Left ventricle myocardium inferior (tissue), 1 donor: ENCODE data around the gene CLSTN2. TPM values are rescaled to one million over a fixed set of nuclear protein-coding genes. Genes with fewer than 3 reads are reported as not detected.

Source experiments
- DNase-seq: peaks from one replicate; pipeline ENCODE4 v3.0.0-alpha.2; 2020
- H3K27ac ChIP-seq: fragments of 200-600 bp; replicated peaks from 2 replicates; pipeline ENCODE4 v1.8.0; 2021
- H3K27me3 ChIP-seq: fragments of 200-600 bp; 2 replicates; pipeline ENCODE4 v1.8.0; 2021; ENCODE audit warnings: low read depth
- H3K36me3 ChIP-seq: fragments of 200-600 bp; 2 replicates; pipeline ENCODE4 v1.8.0; 2021
- H3K4me1 ChIP-seq: fragments of 200-600 bp; 2 replicates; pipeline ENCODE4 v1.8.0; 2021
- H3K4me3 ChIP-seq: fragments of 200-600 bp; 2 replicates; pipeline ENCODE4 v1.8.0; 2021; ENCODE audit warnings: mild to moderate bottlenecking, moderate library complexity
- H3K9me3 ChIP-seq: fragments of 200-600 bp; replicated peaks from 2 replicates; pipeline ENCODE4 v1.8.0; 2021
- intact Hi-C: fragments of 100-400 bp; cut with micrococcal nuclease; formaldehyde crosslinking; loops from one replicate; pipeline ENCODE4 v1.11.0; 2022
- total RNA-seq: library from RNA; stranded (reverse); fragmentation: NEBNext Ultra II Directional; extraction: Animal tissue kit (Norgen Biotek cat#: 25700); gene quantifications from one replicate; pipeline ENCODE4 v1.2.1, GENCODE V29; 2021
- TF ChIP-seq, protein P1 (sequence below): fragments of 200-600 bp; IDR thresholded peaks from 2 replicates; pipeline ENCODE4 v1.8.0; 2021; ENCODE audit warnings: antibody characterized with exemption, mild to moderate bottlenecking, borderline replicate concordance
- donor health status: DM: no; HTN: yes; CAD: no; lungs with severe emphysema.

Gene CLSTN2
- total RNA-seq, 1 donor from 2014 or later: 7.0 TPM

GRCh38 chr3:140164156-140164555, 229.2 kb downstream of the CLSTN2 start:
- intact Hi-C loops: no loop called here
- DNase-seq: no peak
- H3K9me3 ChIP-seq: peaks cover 1% of the 10 kb centered on the region

GRCh38 chr3:140164922-140165590, 230.1 kb downstream of the CLSTN2 start:
- TF ChIP-seq, protein P1, sequence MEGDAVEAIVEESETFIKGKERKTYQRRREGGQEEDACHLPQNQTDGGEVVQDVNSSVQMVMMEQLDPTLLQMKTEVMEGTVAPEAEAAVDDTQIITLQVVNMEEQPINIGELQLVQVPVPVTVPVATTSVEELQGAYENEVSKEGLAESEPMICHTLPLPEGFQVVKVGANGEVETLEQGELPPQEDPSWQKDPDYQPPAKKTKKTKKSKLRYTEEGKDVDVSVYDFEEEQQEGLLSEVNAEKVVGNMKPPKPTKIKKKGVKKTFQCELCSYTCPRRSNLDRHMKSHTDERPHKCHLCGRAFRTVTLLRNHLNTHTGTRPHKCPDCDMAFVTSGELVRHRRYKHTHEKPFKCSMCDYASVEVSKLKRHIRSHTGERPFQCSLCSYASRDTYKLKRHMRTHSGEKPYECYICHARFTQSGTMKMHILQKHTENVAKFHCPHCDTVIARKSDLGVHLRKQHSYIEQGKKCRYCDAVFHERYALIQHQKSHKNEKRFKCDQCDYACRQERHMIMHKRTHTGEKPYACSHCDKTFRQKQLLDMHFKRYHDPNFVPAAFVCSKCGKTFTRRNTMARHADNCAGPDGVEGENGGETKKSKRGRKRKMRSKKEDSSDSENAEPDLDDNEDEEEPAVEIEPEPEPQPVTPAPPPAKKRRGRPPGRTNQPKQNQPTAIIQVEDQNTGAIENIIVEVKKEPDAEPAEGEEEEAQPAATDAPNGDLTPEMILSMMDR: no peak
- Histone ChIP-seq H3K9me3 (peaks cover 5% of the 10 kb centered on the region), H3K4me3 (no peak overlapping the region), H3K27ac (no peak overlapping the region), H3K27me3 (no peaks in the 10 kb centered on the region), H3K4me1 (no peaks in the 10 kb centered on the region), H3K36me3 (no peaks in the 10 kb centered on the region)
- intact Hi-C loops: no loop called here
- no peak for DNase-seq

More at GRCh38 chr3:140164156-140164555, 229.2 kb downstream of the CLSTN2 start:
- no peak overlapping the region for H3K27ac ChIP-seq
- no peaks in the 10 kb centered on the region for H3K36me3 ChIP-seq
- H3K4me1 ChIP-seq: no peaks in the 10 kb centered on the region
- no peaks in the 10 kb centered on the region for H3K27me3 ChIP-seq
- no peak overlapping the region for H3K4me3 ChIP-seq
- TF ChIP-seq, protein P1: no peak

DNA sequence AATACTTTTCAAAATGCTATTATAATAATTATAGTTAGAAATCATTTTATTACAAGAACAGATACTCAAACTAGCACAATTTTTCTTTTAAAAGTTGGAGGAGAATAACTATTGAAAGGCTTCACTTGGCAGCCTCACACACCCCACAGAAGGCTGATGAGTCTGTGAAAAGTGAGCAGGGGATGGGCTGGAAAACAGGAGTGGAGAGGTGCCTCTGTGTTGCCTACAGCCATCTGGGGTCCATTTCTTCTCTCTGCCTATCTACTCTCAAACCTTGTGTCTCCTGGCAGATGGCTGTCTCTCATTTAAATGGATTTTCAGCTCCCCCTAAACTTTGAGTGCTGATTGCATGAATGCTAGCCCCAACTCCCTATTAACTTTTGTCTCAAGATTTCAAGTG, 230.8 kb downstream of the CLSTN2 start:
- Histone ChIP-seq H3K36me3 (no peaks in the 10 kb centered on the region), H3K27me3 (no peaks in the 10 kb centered on the region), H3K4me3 (no peak overlapping the region), H3K9me3 (peaks cover 5% of the 10 kb centered on the region), H3K4me1 (no peaks in the 10 kb centered on the region), H3K27ac (no peak overlapping the region)
- DNase-seq: no peak
- intact Hi-C loops: no loop called here
- TF ChIP-seq, protein P1: no peak

DNA sequence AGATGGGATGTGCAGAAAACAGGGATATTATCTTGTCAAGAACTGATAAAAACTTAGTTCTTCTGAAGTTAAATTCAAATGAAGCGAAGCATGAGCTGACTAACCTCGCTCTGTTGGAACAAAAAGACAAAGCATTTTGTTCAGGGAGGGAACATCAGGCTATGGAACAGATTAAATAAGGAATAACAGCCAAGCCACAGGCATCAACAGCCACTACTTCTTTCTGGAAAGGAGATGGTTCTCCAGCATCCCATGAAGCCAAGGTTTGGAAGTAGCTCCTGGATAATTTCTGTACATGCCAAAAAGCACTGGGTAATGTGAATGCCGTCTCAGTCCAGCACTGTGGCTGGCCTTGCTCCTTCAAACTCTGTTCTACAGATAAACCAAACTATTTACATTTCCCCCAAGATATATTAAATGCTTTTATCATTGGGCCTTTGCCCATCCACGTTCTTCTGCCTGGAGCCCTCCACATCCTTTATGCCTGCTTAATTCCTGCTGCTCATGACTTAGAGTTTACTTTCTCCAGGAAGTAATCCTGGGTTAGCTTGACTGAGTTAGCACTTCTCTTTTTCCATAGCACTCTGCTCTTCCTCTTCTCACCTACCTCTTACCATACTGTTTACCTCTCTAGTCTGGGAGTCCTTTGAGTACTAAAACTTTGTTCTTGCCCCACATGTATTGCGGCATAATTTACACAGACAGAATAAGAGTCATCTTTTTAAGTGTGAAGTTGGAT, 232.0 kb downstream of the CLSTN2 start:
- Histone ChIP-seq H3K4me1 (no peaks in the 10 kb centered on the region), H3K9me3 (peaks cover 5% of the 10 kb centered on the region), H3K27ac (no peak overlapping the region), H3K27me3 (no peaks in the 10 kb centered on the region), H3K4me3 (no peak overlapping the region), H3K36me3 (no peaks in the 10 kb centered on the region)
- intact Hi-C loops: no loop called here
- no peak for DNase-seq
- TF ChIP-seq, protein P1: no peak

- Histone ChIP-seq H3K36me3 (no peaks in the 10 kb centered on the region), H3K4me3 (no peak overlapping the region), H3K27me3 (no peaks in the 10 kb centered on the region), H3K27ac (no peak overlapping the region), H3K4me1 (no peaks in the 10 kb centered on the region), H3K9me3 (peaks cover 5% of the 10 kb centered on the region)
- no peak for DNase-seq
- TF ChIP-seq, protein P1: no peak
- intact Hi-C loops: no loop called here
Observed at GRCh38 chr3:140167600-140168281, 232.8 kb downstream of the CLSTN2 start.
